HEK293 (cell line): ENCODE results near the gene ZBTB38.
A peak's percentile ranks its signal among the peaks of the same experiment; 100 is the strongest.

Source experiments
- CTCF ChIA-PET: fragments of 350-600 bp; formaldehyde crosslinking; extraction: SDS; loops from one replicate; lab custom pipeline; 2021; ENCODE audit warnings: antibody characterized with exemption; lab: Yijun Ruan, JAX
- POLR2A ChIA-PET: fragments of 300-600 bp; formaldehyde crosslinking; extraction: SDS; loops from one replicate; lab custom pipeline; 2020; ENCODE audit warnings: antibody characterized with exemption, inconsistent platforms; lab: Yijun Ruan, JAX
- H3K27ac ChIP-seq: fragments of 200-500 bp; sonication (Bioruptor generic); 2 replicates; pipeline ENCODE4 v1.5.1; 2014; ENCODE audit warnings: low read depth, low read length, control low read depth, inconsistent platforms; ENCODE audit errors: extremely low read depth
- H3K36me3 ChIP-seq, 2 experiments: fragments of 200-500 bp in 1 of 2; sonication (Bioruptor generic) in 1 of 2; 1 replicate in 1 of 2; 2 replicates in 1 of 2; pipeline ENCODE4 v1.5.1; 2014 to 2017; ENCODE audit warnings: inconsistent platforms in 2 of 2, low read length in 2 of 2; ENCODE audit not compliant: control insufficient read depth in 2 of 2, insufficient read depth in 1 of 2
- H3K4me1 ChIP-seq: fragments of 200-500 bp; sonication (Bioruptor generic); 2 replicates; pipeline ENCODE4 v1.5.1; 2014; ENCODE audit warnings: mild to moderate bottlenecking, low read length, inconsistent platforms; ENCODE audit not compliant: control insufficient read depth, insufficient read depth
- H3K4me3 ChIP-seq: 2 replicates; pipeline ENCODE4 v1.5.1; 2011; ENCODE audit warnings: low read depth, mild to moderate bottlenecking, control low read depth, low read length, moderate library complexity
- H3K9me3 ChIP-seq: fragments of 200-500 bp; sonication (Bioruptor generic); 2 replicates; pipeline ENCODE4 v1.5.1; 2014; ENCODE audit warnings: low read depth, low read length, inconsistent platforms; ENCODE audit not compliant: control insufficient read depth, insufficient read depth
- GLIS1 ChIP-seq: fragments of 450-650 bp; formaldehyde crosslinking; IDR thresholded peaks from 2 replicates; pipeline ENCODE4 v1.5.1; 2016; ENCODE audit warnings: missing biosample characterization, missing genetic modification characterization
- GLIS2 ChIP-seq: fragments of 450-650 bp; formaldehyde crosslinking; IDR thresholded peaks from 2 replicates; pipeline ENCODE4 v1.5.1; 2016; ENCODE audit warnings: missing biosample characterization, missing genetic modification characterization
- PRDM10 ChIP-seq: fragments of 450-650 bp; formaldehyde crosslinking; IDR thresholded peaks from 2 replicates; pipeline ENCODE4 v1.5.1; 2016; ENCODE audit warnings: missing biosample characterization, missing genetic modification characterization
- TSHZ1 ChIP-seq: fragments of 450-650 bp; formaldehyde crosslinking; IDR thresholded peaks from 2 replicates; pipeline ENCODE4 v1.5.1; 2016; ENCODE audit warnings: missing biosample characterization, missing genetic modification characterization, borderline replicate concordance
- ZFP3 ChIP-seq: fragments of 450-650 bp; formaldehyde crosslinking; IDR thresholded peaks from 2 replicates; pipeline ENCODE4 v1.5.1; 2016; ENCODE audit warnings: low read depth, missing biosample characterization, missing genetic modification characterization
- ZFP37 ChIP-seq: fragments of 450-650 bp; formaldehyde crosslinking; IDR thresholded peaks from 2 replicates; pipeline ENCODE4 v1.5.1; 2016; ENCODE audit warnings: missing biosample characterization, missing genetic modification characterization
- ZNF155 ChIP-seq: fragments of 450-650 bp; formaldehyde crosslinking; IDR thresholded peaks from 2 replicates; pipeline ENCODE4 v1.5.1; 2016; ENCODE audit warnings: missing biosample characterization, missing genetic modification characterization
- ZNF214 ChIP-seq: fragments of 450-650 bp; formaldehyde crosslinking; IDR thresholded peaks from 2 replicates; pipeline ENCODE4 v1.5.1; 2017; ENCODE audit warnings: missing biosample characterization, mild to moderate bottlenecking, missing genetic modification characterization, borderline replicate concordance
- ZNF311 ChIP-seq: fragments of 450-650 bp; formaldehyde crosslinking; IDR thresholded peaks from 2 replicates; pipeline ENCODE4 v1.5.1; 2017; ENCODE audit warnings: missing biosample characterization, missing genetic modification characterization, borderline replicate concordance
- ZNF335 ChIP-seq: fragments of 450-650 bp; formaldehyde crosslinking; conservative IDR thresholded peaks from 2 replicates; pipeline ENCODE4 v1.5.1; 2016; ENCODE audit warnings: missing biosample characterization, missing genetic modification characterization
- ZNF366 ChIP-seq: fragments of 450-650 bp; formaldehyde crosslinking; conservative IDR thresholded peaks from 2 replicates; pipeline ENCODE4 v1.5.1; 2016; ENCODE audit warnings: missing biosample characterization, missing genetic modification characterization
- ZNF37A ChIP-seq: fragments of 450-650 bp; IDR thresholded peaks from 2 replicates; pipeline ENCODE4 v1.5.1; 2018; ENCODE audit warnings: missing biosample characterization, missing genetic modification characterization
- ZNF544 ChIP-seq: fragments of 450-650 bp; formaldehyde crosslinking; IDR thresholded peaks from 2 replicates; pipeline ENCODE4 v1.5.0; 2017; ENCODE audit warnings: missing biosample characterization, missing genetic modification characterization
- ZNF660 ChIP-seq: fragments of 450-650 bp; IDR thresholded peaks from 2 replicates; pipeline ENCODE4 v1.5.1; 2018; ENCODE audit warnings: missing biosample characterization, mild to moderate bottlenecking, missing genetic modification characterization
- ZNF701 ChIP-seq: fragments of 450-650 bp; formaldehyde crosslinking; IDR thresholded peaks from 2 replicates; pipeline ENCODE4 v1.5.1; 2016; ENCODE audit warnings: missing biosample characterization, missing genetic modification characterization
- ZNF707 ChIP-seq: fragments of 450-650 bp; formaldehyde crosslinking; IDR thresholded peaks from 2 replicates; pipeline ENCODE4 v1.5.1; 2016; ENCODE audit warnings: missing biosample characterization, missing genetic modification characterization
- ZNF830 ChIP-seq: fragments of 450-650 bp; IDR thresholded peaks from 2 replicates; pipeline ENCODE4 v1.5.0; 2018; ENCODE audit warnings: missing biosample characterization, missing genetic modification characterization, low read depth, mild to moderate bottlenecking, moderate library complexity
- ZSCAN30 ChIP-seq: fragments of 450-650 bp; IDR thresholded peaks from 2 replicates; pipeline ENCODE4 v1.5.1; 2018; ENCODE audit warnings: missing biosample characterization, mild to moderate bottlenecking, missing genetic modification characterization, moderate library complexity
- TF ChIP-seq, protein P1 (sequence below): fragments of 450-650 bp; formaldehyde crosslinking; IDR thresholded peaks from 2 replicates; pipeline ENCODE4 v1.5.1; 2017; ENCODE audit warnings: missing biosample characterization, missing genetic modification characterization
- TF ChIP-seq, protein P2 (sequence below): fragments of 450-650 bp; formaldehyde crosslinking; IDR thresholded peaks from 2 replicates; pipeline ENCODE4 v1.5.1; 2016; ENCODE audit warnings: missing biosample characterization, missing genetic modification characterization

ZBTB38 gene

GRCh38 chr3:141330235-141330634, 38.1 kb upstream of the ZBTB38 start (continued):
- TF ChIP-seq, protein P1, sequence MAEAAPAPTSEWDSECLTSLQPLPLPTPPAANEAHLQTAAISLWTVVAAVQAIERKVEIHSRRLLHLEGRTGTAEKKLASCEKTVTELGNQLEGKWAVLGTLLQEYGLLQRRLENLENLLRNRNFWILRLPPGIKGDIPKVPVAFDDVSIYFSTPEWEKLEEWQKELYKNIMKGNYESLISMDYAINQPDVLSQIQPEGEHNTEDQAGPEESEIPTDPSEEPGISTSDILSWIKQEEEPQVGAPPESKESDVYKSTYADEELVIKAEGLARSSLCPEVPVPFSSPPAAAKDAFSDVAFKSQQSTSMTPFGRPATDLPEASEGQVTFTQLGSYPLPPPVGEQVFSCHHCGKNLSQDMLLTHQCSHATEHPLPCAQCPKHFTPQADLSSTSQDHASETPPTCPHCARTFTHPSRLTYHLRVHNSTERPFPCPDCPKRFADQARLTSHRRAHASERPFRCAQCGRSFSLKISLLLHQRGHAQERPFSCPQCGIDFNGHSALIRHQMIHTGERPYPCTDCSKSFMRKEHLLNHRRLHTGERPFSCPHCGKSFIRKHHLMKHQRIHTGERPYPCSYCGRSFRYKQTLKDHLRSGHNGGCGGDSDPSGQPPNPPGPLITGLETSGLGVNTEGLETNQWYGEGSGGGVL (tag by site-specific recombination) = no peak
- TF ChIP-seq ZNF37A (tag by site-specific recombination) = no peak
- TF ChIP-seq, all 188 proteins: peak for 1

DNA sequence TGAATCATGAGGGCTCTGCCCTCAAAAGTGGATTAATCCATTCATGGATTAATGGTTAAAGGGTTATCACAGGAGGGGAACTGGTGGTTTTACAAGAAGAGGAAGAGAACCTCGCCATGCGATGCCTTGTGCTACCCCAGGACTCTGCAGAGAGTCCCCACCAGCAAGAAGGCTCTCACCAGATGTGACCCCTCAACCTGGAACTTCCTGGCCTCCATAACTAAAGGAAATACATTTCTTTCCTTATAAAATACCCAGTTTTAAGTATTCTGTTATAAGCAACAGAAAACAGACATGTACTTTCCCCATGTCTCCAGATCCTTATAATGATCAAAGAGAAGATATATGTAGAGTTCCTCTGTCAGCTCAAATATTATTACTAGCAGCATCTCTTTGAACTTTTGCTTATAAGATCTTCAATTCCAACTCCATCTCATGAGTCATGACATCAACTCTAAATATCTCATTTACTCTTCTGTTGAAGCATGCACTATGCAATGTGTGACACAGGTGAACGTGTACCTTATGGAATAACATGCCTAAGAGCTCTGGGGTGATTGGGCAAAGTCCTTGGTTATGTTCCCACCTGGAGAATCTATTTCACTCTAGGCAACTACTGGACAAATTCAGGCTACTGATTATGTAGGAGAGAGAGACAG, 37.5 kb upstream of the ZBTB38 start:
- Histone ChIP-seq H3K4me1 (no peaks in the 10 kb centered on the region), H3K36me3 (no peaks in the 10 kb centered on the region), H3K4me3 (no peak overlapping the region), H3K27ac (no peak overlapping the region), H3K9me3 (no peaks in the 10 kb centered on the region)
- CTCF ChIA-PET = interaction anchor here (1.4 to 1.8 kb wide), 3 partner anchors 19 to 124 kb away, joined by 3 to 5 read pairs (median 4); no protein-coding TSS in a partner anchor
- TF ChIP-seq TSHZ1 (tag by site-specific recombination) = no peak
- TF ChIP-seq PRDM10 (tag by site-specific recombination) = no peak
- TF ChIP-seq ZFP3 (tag by site-specific recombination) = no peak
- POLR2A ChIA-PET = no interaction called here

DNA sequence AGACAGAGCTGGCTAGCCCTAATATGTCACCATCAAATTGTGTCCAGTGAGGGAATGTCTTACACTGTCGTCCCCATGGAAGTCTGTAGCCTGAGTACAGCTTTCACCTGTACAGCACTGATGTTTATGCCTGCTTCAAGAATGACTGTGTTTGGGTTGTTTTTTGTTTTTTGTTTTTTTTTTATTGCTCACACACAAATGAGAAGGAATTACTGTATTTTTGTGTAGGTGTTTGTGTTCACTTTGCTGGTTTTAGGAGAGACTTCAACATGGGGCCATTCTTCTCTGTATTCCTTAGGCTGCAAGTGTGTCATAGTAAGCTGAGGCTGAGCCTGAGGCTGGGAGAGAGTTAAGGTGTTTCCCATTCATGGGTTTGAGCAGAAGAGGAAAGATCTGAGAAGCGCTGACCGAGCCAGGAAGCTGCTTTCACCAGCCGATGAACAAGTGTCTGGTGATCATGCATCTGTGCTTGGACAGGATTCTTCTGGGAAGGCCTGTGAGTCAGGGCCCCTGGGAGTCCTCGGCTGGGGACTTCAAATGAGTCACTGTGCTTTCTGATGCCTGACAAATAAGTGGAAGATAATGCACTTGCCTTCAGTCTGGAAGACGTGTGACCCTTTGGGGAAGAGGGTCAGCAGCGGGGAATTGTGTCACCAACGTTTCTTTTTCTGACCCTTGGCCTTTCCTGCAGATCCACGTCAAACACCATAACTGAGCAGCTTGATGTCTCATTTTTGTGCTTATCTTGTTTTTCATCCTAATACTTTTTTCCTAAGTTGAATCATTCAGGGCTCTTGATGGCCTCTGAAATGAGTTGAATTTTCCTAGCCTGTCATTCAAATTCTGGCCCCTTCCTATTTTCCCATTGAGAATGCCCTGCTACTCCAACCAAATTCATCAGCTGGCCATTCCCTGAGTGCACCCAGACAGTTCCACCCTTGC, 36.7 kb upstream of the ZBTB38 start:
- POLR2A ChIA-PET = no interaction called here
- no peaks in the 10 kb centered on the region for H3K4me1 ChIP-seq
- H3K9me3 ChIP-seq = no peaks in the 10 kb centered on the region
- TF ChIP-seq ZFP37 (tag by site-specific recombination) (no peak), ZNF660 (tag by site-specific recombination) (0 out of 2 replicates have a peak, but pooled peaks have one; percentile 54), ZNF830 (no peak), ZNF311 (tag by site-specific recombination) (no peak), ZNF366 (tag by site-specific recombination) (peak; percentile 44), GLIS1 (peak; percentile 76), ZNF544 (tag by site-specific recombination) (no peak), ZSCAN30 (tag by site-specific recombination) (no peak), ZNF707 (tag by site-specific recombination) (no peak), ZNF214 (no peak), GLIS2 (tag by site-specific recombination) (0 out of 2 replicates have a peak, but pooled peaks have one; percentile 39), ZNF701 (tag by site-specific recombination) (no peak), ZNF155 (no peak), ZNF335 (tag by site-specific recombination) (peak; percentile 75)
- TF ChIP-seq, protein P2, sequence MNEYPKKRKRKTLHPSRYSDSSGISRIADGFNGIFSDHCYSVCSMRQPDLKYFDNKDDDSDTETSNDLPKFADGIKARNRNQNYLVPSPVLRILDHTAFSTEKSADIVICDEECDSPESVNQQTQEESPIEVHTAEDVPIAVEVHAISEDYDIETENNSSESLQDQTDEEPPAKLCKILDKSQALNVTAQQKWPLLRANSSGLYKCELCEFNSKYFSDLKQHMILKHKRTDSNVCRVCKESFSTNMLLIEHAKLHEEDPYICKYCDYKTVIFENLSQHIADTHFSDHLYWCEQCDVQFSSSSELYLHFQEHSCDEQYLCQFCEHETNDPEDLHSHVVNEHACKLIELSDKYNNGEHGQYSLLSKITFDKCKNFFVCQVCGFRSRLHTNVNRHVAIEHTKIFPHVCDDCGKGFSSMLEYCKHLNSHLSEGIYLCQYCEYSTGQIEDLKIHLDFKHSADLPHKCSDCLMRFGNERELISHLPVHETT (tag by site-specific recombination) = peak; percentile 52; the same call in 1 of the 2 replicates

More for the DNA sequence above, 36.7 kb upstream of the ZBTB38 start:
- CTCF ChIA-PET = interaction anchor here (0.7 to 1.8 kb wide), 5 partner anchors 13 to 229 kb away, joined by 3 to 5 read pairs (median 3); no protein-coding TSS in a partner anchor
- H3K36me3 ChIP-seq = no peaks in the 10 kb centered on the region
- H3K4me3 ChIP-seq = no peak overlapping the region
- no peak overlapping the region for H3K27ac ChIP-seq
